HG03457 (cell line): ENCODE data around the gene METAP1.
"Not testable (repeated sequence)": the region's sequence is repeated elsewhere in the genome, so short reads cannot be mapped to it uniquely, and the experiment has no call there.

ENCODE experiments used
- ATAC-seq: cut with Tn5 transposase; IDR thresholded peaks from one replicate; pipeline ENCODE4 v1.9.1; 2021; ENCODE audit warnings: moderate number of reproducible peaks; ENCODE audit not compliant: unreplicated experiment

Gene METAP1

GRCh38 chr4:99090481-99091215 lies 95.1 kb downstream of the METAP1 start:
- no peak for ATAC-seq

- no peak for ATAC-seq
Observed at GRCh38 chr4:99091216-99091575, 95.7 kb downstream of the METAP1 start.

GRCh38 chr4:99091841-99092240 lies 96.3 kb downstream of the METAP1 start:
- ATAC-seq: not testable (repeated sequence)

DNA sequence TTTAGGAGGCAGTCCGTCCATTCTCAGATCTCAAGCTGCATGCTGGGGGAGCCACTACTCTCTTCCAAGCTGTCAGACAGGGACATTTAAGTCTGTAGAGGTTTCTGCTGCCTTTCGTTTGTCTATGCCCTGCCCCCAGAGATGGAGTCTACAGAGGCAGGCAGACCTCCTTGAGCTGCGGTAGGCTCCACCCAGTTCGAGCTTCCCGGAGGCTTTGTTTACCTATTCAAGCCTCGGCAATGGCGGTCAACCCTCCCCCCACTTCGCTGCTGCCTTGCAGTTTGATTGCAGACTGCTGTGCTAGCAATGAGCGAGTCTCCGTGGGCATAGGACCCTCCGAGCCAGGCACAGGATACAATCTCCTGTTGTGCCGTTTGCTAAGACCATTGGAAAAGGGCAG lies 103.8 kb downstream of the METAP1 start:
- no peak for ATAC-seq

GRCh38 chr4:99099814-99100213 lies 104.3 kb downstream of the METAP1 start:
- not testable (repeated sequence) for ATAC-seq

- ATAC-seq: no peak
Observed at GRCh38 chr4:99100876-99101275, 105.4 kb downstream of the METAP1 start.

DNA sequence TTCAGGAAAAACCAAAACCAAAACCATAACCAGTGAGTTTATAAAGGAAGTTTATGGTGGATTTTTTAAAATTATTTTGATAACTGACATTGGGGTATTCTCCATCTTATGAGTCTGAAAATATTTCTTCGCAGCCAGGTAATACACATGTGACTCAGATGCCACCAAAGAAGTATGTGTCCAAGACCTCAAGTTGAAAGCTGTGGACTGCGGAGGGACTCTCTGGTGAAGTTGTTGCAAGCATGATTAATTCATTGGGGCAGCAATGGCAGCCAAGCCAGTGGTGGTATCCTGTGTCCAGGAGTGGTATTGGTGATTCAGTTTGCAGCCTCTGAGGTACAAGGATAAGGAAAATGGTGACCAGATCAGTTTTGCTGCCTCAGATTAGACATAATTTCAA lies 107.1 kb downstream of the METAP1 start:
- no peak for ATAC-seq

DNA sequence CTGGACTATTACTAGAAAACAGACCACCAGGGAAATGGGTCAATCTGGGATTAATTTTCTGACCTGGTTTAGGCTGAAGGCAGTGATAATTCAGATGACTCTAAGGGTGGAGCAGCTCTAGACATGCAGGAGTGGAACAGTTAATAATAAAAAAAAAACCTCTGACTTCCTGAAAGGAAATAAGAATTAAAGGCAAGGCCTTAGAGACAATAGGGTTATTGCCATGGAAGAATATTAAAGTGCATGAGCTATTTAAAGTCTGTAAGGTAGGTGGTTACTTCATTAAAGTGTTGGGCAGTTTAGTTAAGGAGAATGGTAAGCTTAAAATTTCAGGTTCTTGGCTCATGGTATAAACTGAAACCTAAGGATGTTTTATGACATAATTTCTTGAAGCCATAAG lies 107.6 kb downstream of the METAP1 start:
- no peak for ATAC-seq

DNA sequence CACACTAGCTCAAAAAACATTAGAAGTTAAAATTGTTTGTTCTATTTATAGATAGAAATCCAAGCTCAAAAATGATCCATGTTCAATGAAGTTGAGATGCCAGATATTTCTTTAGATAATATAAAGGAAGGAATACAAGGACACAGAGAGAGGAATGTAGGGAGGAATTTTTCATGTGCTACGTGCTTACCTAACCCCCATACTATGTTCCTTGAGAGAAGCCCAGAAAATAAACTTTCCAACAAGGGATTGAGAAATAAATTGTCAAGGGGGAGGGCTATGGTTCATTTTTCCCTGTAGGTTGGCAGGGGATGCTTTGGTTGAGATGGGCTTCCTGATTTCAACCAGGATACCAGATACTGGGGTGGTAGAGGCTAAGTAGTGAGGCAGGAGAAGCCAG lies 108.6 kb downstream of the METAP1 start:
- ATAC-seq: no peak

DNA sequence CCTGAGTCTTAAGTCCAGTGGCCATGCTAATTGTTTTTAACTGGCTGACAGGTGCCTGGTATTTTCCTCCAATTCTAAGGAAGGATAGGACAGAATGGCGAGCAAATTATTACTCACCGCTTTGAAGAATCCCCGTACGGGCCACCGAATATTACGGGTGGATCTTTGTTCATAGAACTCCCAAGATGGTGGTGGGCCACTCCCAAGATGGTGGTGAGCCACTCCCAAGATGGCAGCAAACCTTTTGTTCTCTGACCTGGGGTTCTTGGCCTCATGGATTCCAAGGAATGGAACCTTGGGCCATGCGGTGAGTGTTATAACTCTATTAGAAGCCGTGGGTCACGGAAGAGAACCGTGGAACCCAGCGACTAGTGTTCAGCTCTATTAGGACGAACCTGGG lies 113.8 kb downstream of the METAP1 start:
- not testable (repeated sequence) for ATAC-seq
